A549 (cell line): ENCODE measurements around the gene KCNB1. TPM values are rescaled to one million over a fixed set of nuclear protein-coding genes. Genes with fewer than 3 reads are reported as not detected.

Source experiments
- ATAC-seq, 2 experiments: fragments of 200-7000 bp in 1 of 2; fragments of >200 bp in 1 of 2; cut with Nextera tagmentation in 1 of 2; cut with Tn5 transposase in 1 of 2; 3 replicates each; pipeline versions ENCODE4 v1.8.0 to v1.9.1; 2018 to 2020; ENCODE audit warnings: mild to moderate bottlenecking in 1 of 2, moderate library complexity in 1 of 2
- CTCF ChIA-PET: fragments of 300-600 bp; sonication (Branson Sonifier 250); formaldehyde crosslinking; extraction: SDS; loops from one replicate; lab custom pipeline; 2021; ENCODE audit warnings: antibody characterized with exemption, inconsistent platforms; lab: Yijun Ruan, JAX
- POLR2A ChIA-PET: fragments of 350-600 bp; formaldehyde crosslinking; extraction: SDS; loops from one replicate; lab custom pipeline; 2021; ENCODE audit warnings: antibody characterized with exemption, inconsistent platforms; lab: Yijun Ruan, JAX
- DNase-seq, 2 experiments: peaks; one replicate each; pipeline versions ENCODE4 v3.0.0 to v3.0.0-alpha.2; 2011 to 2016; ENCODE audit warnings: low read depth in 1 of 2, low spot score in 1 of 2
- FAIRE-seq: peaks from 2 replicates; lab custom pipeline; 2011; peaks lifted over from hg19 to GRCh38; lab: Jason Lieb, UNC
- H3K27ac ChIP-seq, 2 experiments: fragments of >200 bp; sonication (Bioruptor Twin); formaldehyde crosslinking; 3 replicates each; pipeline ENCODE4 v1.5.1; 2016 to 2017
- H3K4me1 ChIP-seq: fragments of >200 bp; sonication (Bioruptor Twin); formaldehyde crosslinking; 3 replicates; pipeline ENCODE4 v1.6.1; 2016
- H3K4me2 ChIP-seq: fragments of >200 bp; sonication (Bioruptor Twin); formaldehyde crosslinking; 3 replicates; pipeline ENCODE4 v1.6.1; 2016
- H3K4me3 ChIP-seq: fragments of >200 bp; sonication (Bioruptor Twin); formaldehyde crosslinking; 3 replicates; pipeline ENCODE4 v1.5.1; 2016
- H3K9me3 ChIP-seq: fragments of >200 bp; sonication (Bioruptor Twin); formaldehyde crosslinking; 3 replicates; pipeline ENCODE4 v1.6.1; 2016
- BHLHE40 ChIP-seq: IDR thresholded peaks from 2 replicates; pipeline ENCODE4 v1.6.1; 2012; ENCODE audit warnings: low read depth, low read length, inconsistent platforms
- CBX8 ChIP-seq: fragments of 200-600 bp; sonication (generic); IDR thresholded peaks from 2 replicates; pipeline ENCODE4 v1.6.1; 2016
- CEBPB ChIP-seq, 2 experiments: fragments of >200 bp in 1 of 2; sonication (Bioruptor Twin) in 1 of 2; formaldehyde crosslinking in 1 of 2; IDR thresholded peaks; 2 replicates each; pipeline ENCODE4 v1.6.1; 2012 to 2016
- CHD2 ChIP-seq: fragments of 150-350 bp; IDR thresholded peaks from 2 replicates; pipeline ENCODE4 v1.6.1; 2014; ENCODE audit warnings: low read length; ENCODE audit not compliant: partially characterized antibody
- EHF ChIP-seq: fragments of 250-450 bp; sonication (Bioruptor Pico); IDR thresholded peaks from 2 replicates; pipeline ENCODE4 v1.5.0; 2020; ENCODE audit warnings: mild to moderate bottlenecking
- EHMT2 ChIP-seq: fragments of 200-600 bp; sonication (generic); IDR thresholded peaks from 2 replicates; pipeline ENCODE4 v1.6.1; 2016; ENCODE audit warnings: antibody characterized with exemption, low read depth, mild to moderate bottlenecking, moderate library complexity
- ESRRA ChIP-seq: fragments of 150-350 bp; IDR thresholded peaks from 2 replicates; pipeline ENCODE4 v1.6.1; 2014; ENCODE audit warnings: mild to moderate bottlenecking, low read length, borderline replicate concordance
- GATA3 ChIP-seq: IDR thresholded peaks from 2 replicates; pipeline ENCODE4 v1.6.1; 2012; ENCODE audit warnings: borderline replicate concordance
- HDAC2 ChIP-seq: fragments of 200-600 bp; sonication (generic); IDR thresholded peaks from 2 replicates; pipeline ENCODE4 v1.6.1; 2016
- HEYL ChIP-seq: fragments of 250-450 bp; sonication (Bioruptor Pico); IDR thresholded peaks from 2 replicates; pipeline ENCODE4 v1.8.0; 2021; ENCODE audit warnings: mild to moderate bottlenecking, moderate library complexity
- HOXA7 ChIP-seq: fragments of 250-450 bp; sonication (Bioruptor Pico); IDR thresholded peaks from 2 replicates; pipeline ENCODE4 v1.5.0; 2020; ENCODE audit warnings: mild to moderate bottlenecking, moderate library complexity
- HOXB13 ChIP-seq: fragments of 250-450 bp; sonication (Bioruptor Pico); IDR thresholded peaks from 2 replicates; pipeline ENCODE4 v1.5.0; 2020; ENCODE audit warnings: low read depth, mild to moderate bottlenecking, moderate library complexity
- HOXB5 ChIP-seq: fragments of 250-450 bp; sonication (Bioruptor Pico); IDR thresholded peaks from 2 replicates; pipeline ENCODE4 v1.5.0; 2020; ENCODE audit warnings: mild to moderate bottlenecking, moderate library complexity
- MAFK ChIP-seq: fragments of 450-650 bp; IDR thresholded peaks from 2 replicates; pipeline ENCODE4 v1.6.1; 2014; ENCODE audit not compliant: partially characterized antibody
- NR3C1 ChIP-seq: fragments of >200 bp; sonication (Bioruptor Twin); formaldehyde crosslinking; IDR thresholded peaks from 3 replicates; pipeline ENCODE4 v1.6.1; 2017
- RAD21 ChIP-seq, 2 experiments: fragments of >200 bp in 1 of 2; sonication (Bioruptor Twin) in 1 of 2; formaldehyde crosslinking in 1 of 2; IDR thresholded peaks in 1 of 2; conservative IDR thresholded peaks in 1 of 2; 2 replicates in 1 of 2; 3 replicates in 1 of 2; pipeline ENCODE4 v1.6.1; 2012 to 2018; ENCODE audit warnings: inconsistent platforms in 1 of 2
- RCOR1 ChIP-seq: fragments of 150-350 bp; IDR thresholded peaks from 2 replicates; pipeline ENCODE4 v1.6.1; 2014; ENCODE audit warnings: antibody characterized with exemption, low read length, low read depth
- RNF2 ChIP-seq: fragments of 200-600 bp; sonication (generic); IDR thresholded peaks from 2 replicates; pipeline ENCODE4 v1.6.1; 2016; ENCODE audit warnings: low read depth, mild to moderate bottlenecking, antibody characterized with exemption, moderate library complexity, borderline replicate concordance
- WGBS: methylation state at CpG from one replicate; pipeline ENCODE4 v1.1.6; 2017; ENCODE audit errors: missing lambda C conversion rate; 5-methylcytosine and 5-hydroxymethylcytosine counted together
- polyA plus RNA-seq, 4 experiments: library from polyadenylated mRNA; depleted of rRNA in 3 of 4; stranded (reverse); fragments of >200 nt; fragmentation: RNase III in 1 of 4; extraction: RNeasy Plus Mini Kit Qiagen cat#74134 plus additional on column Dnase treatment in 1 of 4; gene quantifications; 2 replicates in 3 of 4; 3 replicates in 1 of 4; pipeline ENCODE4 v1.2.3, GENCODE V29; 2011 to 2017
- TF ChIP-seq, protein P1 (sequence below): fragments of >200 bp; sonication (Bioruptor Twin); formaldehyde crosslinking; IDR thresholded peaks from 2 replicates; pipeline ENCODE4 v1.6.1; 2016
- TF ChIP-seq, protein P2 (sequence below): IDR thresholded peaks from 2 replicates; pipeline ENCODE4 v1.6.1; 2012
- TF ChIP-seq, protein P3 (sequence below): fragments of 200-600 bp; sonication (generic); IDR thresholded peaks from 2 replicates; pipeline ENCODE4 v1.6.1; 2016; ENCODE audit warnings: antibody characterized with exemption, mild to moderate bottlenecking, moderate library complexity
- TF ChIP-seq, protein P4 (sequence below): IDR thresholded peaks from 2 replicates; pipeline ENCODE4 v1.6.1; 2012
- TF ChIP-seq, protein P5 (sequence below): fragments of >200 bp; sonication (Bioruptor Twin); formaldehyde crosslinking; IDR thresholded peaks from 3 replicates; pipeline ENCODE4 v1.6.1; 2016

Gene KCNB1
- polyA plus RNA-seq, 2 of the 4 experiments (the other 2 are of a cell fraction): 0.12 to 0.28 TPM

DNA sequence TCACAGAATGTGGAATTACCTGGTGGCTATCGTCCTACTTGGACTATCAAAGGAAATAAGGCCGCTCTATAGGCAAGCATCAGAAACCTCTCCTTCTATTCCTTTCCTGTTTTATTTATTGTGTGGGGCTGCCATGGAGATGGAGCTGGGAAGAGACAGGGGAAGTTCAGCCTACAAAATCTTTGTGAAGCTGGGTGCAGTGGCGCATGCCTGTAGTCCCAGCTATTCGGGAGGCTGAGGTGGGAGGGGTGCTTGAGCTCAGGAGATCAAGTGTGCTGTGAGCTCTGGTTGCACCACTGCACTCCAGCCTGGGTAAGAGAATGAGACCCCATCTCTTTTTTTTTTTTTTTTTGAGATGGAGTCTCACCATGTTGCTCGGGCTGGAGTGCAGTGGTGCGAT is 60.3 kb downstream of the KCNB1 start:
- ATAC-seq: no peak
- POLR2A ChIA-PET: no interaction called here
- no peak for TF ChIP-seq NR3C1
- WGBS: 75% methylated on average over 6 of the region's 6 CpGs
- H3K4me2 ChIP-seq: no peak overlapping the region
- FAIRE-seq: no peak
- no peak for DNase-seq
- H3K4me1 ChIP-seq: no peaks in the 10 kb centered on the region
- CTCF ChIA-PET: interaction anchor here (0.6 to 3.5 kb wide), 4 partner anchors 11 to 516 kb away, joined by 3 to 10 read pairs (median 4); no protein-coding TSS in a partner anchor
- no peak overlapping the region for H3K4me3 ChIP-seq
- H3K27ac ChIP-seq: no peak overlapping the region; a peak in 1 of 6 replicates
- no peaks in the 10 kb centered on the region for H3K9me3 ChIP-seq

DNA sequence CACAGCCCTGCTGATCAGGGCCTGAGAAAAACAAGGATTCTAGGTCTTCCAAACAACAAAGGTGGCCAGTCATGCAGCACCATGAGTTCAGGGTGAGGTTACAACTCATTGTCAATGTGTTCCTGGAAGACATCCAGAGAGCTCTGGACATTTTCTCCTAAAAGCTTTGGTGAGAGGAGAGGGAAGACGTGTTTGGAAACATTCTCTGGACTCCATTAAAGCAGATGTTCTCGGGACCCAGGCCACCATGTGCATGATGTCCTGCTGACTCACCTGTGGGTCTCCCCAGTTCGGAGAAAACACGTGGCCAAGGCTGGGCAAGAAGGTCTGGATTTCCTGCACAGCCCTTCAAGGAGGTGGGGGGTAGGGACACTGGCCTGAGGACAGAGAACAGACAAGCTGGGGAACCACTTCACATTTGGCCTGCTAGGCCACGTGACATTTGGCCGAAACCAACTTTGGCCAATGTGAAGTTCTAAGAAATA is 61.6 kb downstream of the KCNB1 start:
- no peaks in the 10 kb centered on the region for H3K4me1 ChIP-seq
- ChIA-PET CTCF (interaction anchor here (0.7 kb wide), 1 partner anchor 18 kb away, joined by 3 read pairs; no protein-coding TSS in a partner anchor), POLR2A (no interaction called here)
- H3K27ac ChIP-seq: no peak overlapping the region; a peak in 1 of 6 replicates
- no peaks in the 10 kb centered on the region for H3K9me3 ChIP-seq
- no peak overlapping the region for H3K4me3 ChIP-seq
- no peak for DNase-seq
- WGBS: 46% methylated on average over 6 of the region's 6 CpGs
- no peak overlapping the region for H3K4me2 ChIP-seq
- ATAC-seq: no peak
- FAIRE-seq: no peak
- TF ChIP-seq HDAC2 (no peak), RCOR1 (no peak), HOXB13 (no peak), HEYL (no peak), RNF2 (no peak), CBX8 (no peak)
- TF ChIP-seq, all 56 proteins: peak for 0

DNA sequence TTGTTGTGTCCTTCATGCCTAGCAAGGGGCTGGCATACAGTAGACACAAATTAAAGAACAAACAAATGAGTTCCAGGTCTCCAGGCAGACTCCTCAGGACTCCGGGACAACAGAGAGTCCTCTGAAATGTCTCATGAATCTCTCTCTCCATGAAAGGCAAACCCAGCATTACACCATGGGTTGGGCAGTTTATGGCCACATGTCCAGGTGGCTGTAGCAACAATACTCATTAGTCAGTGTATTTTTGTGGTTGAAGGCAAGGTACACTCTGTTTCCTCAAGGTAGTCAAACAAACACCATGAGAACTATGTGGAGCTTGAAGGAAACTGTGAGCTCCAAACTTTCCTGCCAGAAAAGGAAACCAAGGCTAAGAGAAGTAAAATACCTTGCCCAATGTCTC is 62.2 kb downstream of the KCNB1 start:
- DNase-seq (no peak), FAIRE-seq (no peak), ATAC-seq (no peak)
- H3K4me3 ChIP-seq: no peak overlapping the region
- no peak overlapping the region for H3K4me2 ChIP-seq
- no peak overlapping the region; a peak in 1 of 6 replicates for H3K27ac ChIP-seq
- TF ChIP-seq, protein P1, sequence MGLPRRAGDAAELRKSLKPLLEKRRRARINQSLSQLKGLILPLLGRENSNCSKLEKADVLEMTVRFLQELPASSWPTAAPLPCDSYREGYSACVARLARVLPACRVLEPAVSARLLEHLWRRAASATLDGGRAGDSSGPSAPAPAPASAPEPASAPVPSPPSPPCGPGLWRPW: no peak
- TF ChIP-seq, protein P2, sequence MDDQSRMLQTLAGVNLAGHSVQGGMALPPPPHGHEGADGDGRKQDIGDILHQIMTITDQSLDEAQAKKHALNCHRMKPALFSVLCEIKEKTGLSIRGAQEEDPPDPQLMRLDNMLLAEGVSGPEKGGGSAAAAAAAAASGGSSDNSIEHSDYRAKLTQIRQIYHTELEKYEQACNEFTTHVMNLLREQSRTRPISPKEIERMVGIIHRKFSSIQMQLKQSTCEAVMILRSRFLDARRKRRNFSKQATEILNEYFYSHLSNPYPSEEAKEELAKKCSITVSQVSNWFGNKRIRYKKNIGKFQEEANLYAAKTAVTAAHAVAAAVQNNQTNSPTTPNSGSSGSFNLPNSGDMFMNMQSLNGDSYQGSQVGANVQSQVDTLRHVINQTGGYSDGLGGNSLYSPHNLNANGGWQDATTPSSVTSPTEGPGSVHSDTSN: no peak
- no peak for TF ChIP-seq HOXA7 (CRISPR knock-in tag)
- no peak for TF ChIP-seq RAD21 (conservative IDR thresholded peaks at IDR 0.05 in 1 of 2, IDR thresholded peaks at IDR 0.05 in 1 of 2)
- TF ChIP-seq ESRRA: no peak
- no peak for TF ChIP-seq CHD2
- TF ChIP-seq RCOR1: no peak
- TF ChIP-seq, protein P3, sequence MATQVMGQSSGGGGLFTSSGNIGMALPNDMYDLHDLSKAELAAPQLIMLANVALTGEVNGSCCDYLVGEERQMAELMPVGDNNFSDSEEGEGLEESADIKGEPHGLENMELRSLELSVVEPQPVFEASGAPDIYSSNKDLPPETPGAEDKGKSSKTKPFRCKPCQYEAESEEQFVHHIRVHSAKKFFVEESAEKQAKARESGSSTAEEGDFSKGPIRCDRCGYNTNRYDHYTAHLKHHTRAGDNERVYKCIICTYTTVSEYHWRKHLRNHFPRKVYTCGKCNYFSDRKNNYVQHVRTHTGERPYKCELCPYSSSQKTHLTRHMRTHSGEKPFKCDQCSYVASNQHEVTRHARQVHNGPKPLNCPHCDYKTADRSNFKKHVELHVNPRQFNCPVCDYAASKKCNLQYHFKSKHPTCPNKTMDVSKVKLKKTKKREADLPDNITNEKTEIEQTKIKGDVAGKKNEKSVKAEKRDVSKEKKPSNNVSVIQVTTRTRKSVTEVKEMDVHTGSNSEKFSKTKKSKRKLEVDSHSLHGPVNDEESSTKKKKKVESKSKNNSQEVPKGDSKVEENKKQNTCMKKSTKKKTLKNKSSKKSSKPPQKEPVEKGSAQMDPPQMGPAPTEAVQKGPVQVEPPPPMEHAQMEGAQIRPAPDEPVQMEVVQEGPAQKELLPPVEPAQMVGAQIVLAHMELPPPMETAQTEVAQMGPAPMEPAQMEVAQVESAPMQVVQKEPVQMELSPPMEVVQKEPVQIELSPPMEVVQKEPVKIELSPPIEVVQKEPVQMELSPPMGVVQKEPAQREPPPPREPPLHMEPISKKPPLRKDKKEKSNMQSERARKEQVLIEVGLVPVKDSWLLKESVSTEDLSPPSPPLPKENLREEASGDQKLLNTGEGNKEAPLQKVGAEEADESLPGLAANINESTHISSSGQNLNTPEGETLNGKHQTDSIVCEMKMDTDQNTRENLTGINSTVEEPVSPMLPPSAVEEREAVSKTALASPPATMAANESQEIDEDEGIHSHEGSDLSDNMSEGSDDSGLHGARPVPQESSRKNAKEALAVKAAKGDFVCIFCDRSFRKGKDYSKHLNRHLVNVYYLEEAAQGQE: no peak
- TF ChIP-seq HOXB5 (CRISPR knock-in tag): no peak
- no peak for TF ChIP-seq EHMT2
- TF ChIP-seq GATA3: no peak
- no peak for TF ChIP-seq CEBPB (IDR thresholded peaks at IDR 0.05)
- TF ChIP-seq, protein P4, sequence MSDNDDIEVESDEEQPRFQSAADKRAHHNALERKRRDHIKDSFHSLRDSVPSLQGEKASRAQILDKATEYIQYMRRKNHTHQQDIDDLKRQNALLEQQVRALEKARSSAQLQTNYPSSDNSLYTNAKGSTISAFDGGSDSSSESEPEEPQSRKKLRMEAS: no peak
- TF ChIP-seq EHF: no peak
- no peak for TF ChIP-seq RNF2
- TF ChIP-seq MAFK: no peak
- TF ChIP-seq BHLHE40: no peak
- TF ChIP-seq, protein P5, sequence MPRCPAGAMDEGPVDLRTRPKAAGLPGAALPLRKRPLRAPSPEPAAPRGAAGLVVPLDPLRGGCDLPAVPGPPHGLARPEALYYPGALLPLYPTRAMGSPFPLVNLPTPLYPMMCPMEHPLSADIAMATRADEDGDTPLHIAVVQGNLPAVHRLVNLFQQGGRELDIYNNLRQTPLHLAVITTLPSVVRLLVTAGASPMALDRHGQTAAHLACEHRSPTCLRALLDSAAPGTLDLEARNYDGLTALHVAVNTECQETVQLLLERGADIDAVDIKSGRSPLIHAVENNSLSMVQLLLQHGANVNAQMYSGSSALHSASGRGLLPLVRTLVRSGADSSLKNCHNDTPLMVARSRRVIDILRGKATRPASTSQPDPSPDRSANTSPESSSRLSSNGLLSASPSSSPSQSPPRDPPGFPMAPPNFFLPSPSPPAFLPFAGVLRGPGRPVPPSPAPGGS: no peak
- TF ChIP-seq HDAC2: no peak
- ChIA-PET CTCF (interaction anchor here (0.7 kb wide), 1 partner anchor 18 kb away, joined by 3 read pairs; no protein-coding TSS in a partner anchor), POLR2A (no interaction called here)
- no peaks in the 10 kb centered on the region for H3K9me3 ChIP-seq
- 93% methylated on average over 1 of the region's 1 CpG for WGBS
- H3K4me1 ChIP-seq: no peaks in the 10 kb centered on the region
